HG02623 (cell line): Measurements from ENCODE around the gene CMIP.

Experiments used
- ATAC-seq: cut with Tn5 transposase; IDR thresholded peaks from one replicate; pipeline ENCODE4 v1.9.1; 2021; ENCODE audit warnings: moderate library complexity; ENCODE audit not compliant: unreplicated experiment

The CMIP gene

DNA sequence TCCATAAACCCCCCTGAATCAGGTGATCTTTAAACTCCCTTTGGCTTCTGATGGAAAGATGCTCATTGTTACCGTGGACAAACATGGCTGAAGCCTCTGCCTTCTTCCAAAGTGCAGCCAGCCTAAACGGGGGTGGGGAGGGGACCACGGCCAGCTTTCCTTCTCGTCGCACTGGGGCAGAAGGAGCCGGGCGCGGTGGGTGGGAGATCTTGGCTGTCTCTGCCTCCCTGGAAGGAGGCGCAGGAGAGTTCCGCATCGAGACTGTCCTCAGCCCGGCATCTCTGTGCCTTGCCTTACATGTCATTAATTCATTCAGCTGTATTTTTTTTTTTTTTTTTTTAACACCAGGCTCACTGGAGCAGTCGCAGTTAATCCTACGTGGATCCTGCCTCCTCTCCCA is 171.2 kb downstream of the CMIP start:
- ATAC-seq: no peak

DNA sequence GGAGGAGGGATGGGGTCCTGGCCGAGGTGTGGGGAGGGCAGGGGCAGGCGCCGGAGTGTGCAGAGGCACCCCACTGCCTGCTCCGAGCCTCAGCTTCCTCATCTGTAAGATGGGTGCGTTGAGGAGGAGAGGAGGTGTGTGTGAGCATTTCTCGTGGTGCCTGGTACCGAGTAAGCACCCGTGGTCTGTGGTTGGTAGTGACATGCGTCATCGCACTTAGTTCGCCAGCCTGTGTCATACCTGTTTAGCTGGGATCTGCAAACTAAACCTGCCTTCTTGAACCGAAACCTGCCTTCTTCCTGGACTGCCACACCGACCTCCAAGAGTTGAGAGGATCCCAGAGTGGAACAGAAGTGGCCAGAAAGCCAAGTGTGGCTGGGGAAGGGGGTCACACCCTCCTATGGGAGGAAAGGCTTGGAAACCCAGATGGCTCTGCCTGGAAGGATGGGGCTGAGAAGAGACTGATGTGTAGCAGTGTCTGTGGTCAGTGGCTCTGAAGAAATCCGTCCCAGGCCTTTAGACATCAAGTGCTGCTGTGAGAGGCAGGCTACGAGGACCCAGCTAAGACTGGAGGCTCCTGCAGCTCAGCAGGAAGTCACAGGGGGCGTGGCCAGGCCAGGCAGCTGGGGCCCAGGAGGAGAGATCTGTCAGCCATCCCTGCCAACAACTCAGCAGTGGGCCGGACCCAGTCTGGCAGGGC is 171.9 kb downstream of the CMIP start:
- peak; percentile 57 for ATAC-seq

GRCh38 chr16:81617021-81617346 is 172.4 kb downstream of the CMIP start:
- no peak for ATAC-seq

GRCh38 chr16:81618187-81618586 is 173.6 kb downstream of the CMIP start:
- no peak for ATAC-seq

DNA sequence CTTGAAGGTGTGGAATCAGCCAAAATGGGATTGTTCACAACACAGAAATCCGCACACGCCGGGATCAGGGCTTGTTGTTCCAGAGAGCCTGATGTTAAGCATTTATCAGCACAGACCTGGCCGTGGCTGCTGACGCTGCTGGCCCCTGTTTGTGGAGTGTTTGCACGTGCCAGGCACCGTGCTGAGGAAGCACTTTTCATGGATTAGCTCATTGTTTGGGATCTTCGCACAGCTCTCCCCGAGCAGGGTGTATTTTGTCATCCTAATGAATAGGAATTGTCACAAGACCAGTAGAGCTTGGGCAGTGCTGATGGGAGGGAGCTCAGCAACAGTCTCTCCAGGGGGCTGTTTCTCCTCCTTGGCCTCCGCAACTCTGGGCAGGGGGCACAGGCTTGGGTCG is 174.1 kb downstream of the CMIP start:
- no peak for ATAC-seq

DNA sequence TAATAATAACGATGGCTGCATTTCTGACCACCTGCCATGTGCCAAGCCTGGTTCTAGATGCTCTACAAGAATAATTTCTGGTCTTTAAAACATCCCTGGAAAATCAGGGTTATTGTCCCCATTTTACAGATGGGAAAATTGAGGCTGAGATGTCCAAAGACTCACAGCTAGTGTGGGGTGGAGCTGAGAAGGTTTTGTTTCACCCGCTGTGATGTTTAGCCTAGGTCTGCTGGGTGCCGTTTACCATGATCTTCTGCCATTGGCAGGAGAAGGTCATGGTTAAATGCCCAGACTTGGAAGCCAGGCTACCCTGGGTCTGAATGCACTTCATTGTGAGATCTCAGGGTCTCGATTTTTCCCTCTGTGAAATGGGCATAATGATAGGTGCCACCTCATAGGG is 175.4 kb downstream of the CMIP start:
- no peak for ATAC-seq

- no peak for ATAC-seq
Measured at GRCh38 chr16:81620796-81621195, 176.2 kb downstream of the CMIP start.

- no peak for ATAC-seq
Measured at GRCh38 chr16:81621496-81621895, 176.9 kb downstream of the CMIP start.

- ATAC-seq: no peak
Measured at GRCh38 chr16:81623365-81624102, 178.9 kb downstream of the CMIP start.

DNA sequence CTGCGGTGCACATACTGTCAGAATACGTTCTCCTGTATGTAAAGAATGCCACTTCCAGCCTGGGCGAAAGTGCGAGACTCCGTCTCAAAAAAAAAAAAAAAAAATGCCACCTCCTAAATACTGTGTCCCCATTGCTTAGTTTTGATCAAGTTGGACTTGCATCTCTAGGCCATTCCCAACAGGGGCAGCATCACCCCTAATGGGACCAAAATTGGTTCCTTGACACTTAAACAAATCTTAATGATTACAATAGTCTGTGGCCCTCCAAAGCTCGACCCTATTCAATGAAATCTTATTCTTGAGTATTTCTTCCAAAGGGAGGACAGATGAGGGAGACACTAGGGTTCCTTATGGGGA is 179.8 kb downstream of the CMIP start:
- no peak for ATAC-seq

DNA sequence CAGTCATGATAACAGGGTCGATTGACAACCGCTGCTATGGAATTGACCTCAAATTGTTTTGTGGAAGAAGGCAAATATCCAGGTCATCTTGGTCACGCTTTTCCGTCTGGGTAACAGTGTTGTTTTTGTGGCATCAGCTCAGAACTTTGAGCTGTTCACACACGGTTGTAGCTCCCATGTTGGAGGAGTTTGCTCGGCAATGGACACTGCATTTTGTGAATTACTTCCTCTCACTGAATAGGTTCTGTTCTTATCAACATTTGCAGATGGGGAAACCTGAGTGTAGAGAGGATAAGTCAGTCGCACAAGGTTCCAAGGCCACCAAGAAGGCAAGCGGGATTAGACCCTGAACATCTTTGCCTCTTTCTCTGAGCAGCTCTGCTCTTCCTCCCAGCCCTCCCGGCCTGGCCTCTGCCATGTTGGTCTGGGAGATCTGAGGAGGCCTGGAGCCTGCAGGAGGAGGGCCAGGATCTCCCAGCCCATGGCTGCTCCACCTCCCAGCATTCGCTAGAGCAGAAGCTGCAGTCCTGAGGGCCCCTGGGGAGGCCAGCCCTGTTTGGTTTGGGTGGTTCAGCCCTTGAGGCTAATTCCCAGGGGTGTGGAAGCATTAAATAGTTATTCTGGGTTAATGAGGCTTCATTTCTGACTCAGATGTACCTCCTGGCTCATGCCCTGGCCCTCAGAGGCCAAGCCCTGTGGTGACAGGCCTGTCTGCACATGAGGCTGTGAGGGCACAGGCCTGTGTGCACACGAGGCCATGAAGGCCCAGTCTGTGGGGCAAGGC is 180.3 kb downstream of the CMIP start:
- ATAC-seq: no peak

GRCh38 chr16:81625544-81626153 is 181.0 kb downstream of the CMIP start:
- ATAC-seq: peak; percentile 44

GRCh38 chr16:81626181-81626674 is 181.6 kb downstream of the CMIP start:
- no peak for ATAC-seq

DNA sequence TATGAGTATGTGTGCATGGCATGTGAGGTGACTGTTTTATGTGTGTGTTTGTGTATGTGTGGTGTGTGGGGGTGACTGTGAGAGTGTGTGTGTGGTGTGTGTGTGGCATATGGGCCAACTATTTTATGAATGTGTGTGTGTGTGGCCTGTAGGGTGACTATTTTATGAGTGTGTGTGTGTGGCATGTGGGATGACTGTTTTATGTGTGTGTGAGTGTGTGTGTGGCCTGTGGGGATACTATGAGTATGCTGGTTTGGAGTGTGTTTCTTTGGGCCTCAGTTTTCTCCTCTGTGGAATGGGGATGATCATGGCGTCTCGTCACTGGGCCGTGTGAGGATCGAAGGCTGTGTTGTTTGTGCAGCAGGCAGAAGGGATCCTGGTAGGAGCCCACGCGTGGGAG is 182.4 kb downstream of the CMIP start:
- ATAC-seq: no peak

DNA sequence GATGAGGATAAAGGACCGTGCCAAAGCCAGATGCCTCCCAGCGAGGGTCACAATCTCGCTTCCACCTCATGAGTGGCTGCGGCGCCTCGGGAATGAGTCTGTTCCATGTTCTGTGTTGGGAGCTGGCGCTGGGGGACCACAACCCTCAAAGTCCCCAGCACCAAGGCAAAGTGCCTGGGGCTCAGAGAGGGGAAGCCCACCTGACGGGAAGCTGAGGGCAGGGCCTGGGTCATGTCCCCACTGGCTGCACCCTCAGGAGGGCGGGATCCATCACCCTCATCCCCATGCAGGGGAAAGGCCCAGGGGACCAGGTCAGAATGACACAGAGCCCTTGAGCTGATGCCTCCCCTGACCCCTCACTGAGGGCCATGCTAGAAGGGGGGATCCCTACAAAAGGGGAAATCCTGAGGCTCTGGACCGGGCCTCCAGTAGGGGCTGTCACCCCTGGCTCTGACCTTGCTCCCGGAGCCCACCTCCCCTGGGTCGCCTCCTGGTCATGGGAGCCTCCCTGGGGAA is 183.2 kb downstream of the CMIP start:
- no peak for ATAC-seq

GRCh38 chr16:81629034-81629802 is 184.6 kb downstream of the CMIP start:
- no peak for ATAC-seq

DNA sequence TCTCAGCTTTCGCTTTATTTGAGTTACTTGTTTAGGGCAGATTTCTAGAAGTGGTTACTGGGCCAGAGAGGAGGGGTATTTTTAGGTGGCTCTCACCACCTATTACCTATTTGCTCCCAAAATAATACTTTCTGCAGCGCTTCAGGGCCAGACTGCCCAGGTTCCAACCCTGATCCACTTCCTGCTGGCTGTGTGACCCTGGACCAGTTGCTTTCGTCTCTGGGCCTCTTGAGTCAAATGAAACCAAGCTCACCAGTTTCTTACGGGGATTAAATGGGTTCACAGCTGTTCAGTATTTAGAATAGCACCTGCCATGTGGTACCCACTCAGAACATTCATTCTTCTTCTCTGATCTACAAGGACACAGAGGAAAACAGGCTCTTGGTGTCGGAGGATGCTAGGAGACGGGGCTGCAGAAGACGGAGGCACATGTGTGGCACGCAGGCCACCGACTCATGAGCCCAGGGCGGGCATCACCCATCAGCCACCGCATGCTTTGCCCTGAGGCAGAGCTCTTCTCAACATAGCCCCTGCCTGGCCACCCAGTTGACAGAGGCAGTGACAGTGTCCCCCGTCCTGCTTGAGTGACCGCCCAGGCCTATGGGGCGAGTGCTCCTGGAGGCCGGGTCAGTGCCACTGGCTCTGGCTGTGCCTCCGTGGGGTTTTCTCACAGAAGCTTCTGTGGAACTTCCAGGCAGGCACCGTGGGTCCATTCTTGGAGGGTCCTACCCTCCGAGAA is 185.5 kb downstream of the CMIP start:
- no peak for ATAC-seq

DNA sequence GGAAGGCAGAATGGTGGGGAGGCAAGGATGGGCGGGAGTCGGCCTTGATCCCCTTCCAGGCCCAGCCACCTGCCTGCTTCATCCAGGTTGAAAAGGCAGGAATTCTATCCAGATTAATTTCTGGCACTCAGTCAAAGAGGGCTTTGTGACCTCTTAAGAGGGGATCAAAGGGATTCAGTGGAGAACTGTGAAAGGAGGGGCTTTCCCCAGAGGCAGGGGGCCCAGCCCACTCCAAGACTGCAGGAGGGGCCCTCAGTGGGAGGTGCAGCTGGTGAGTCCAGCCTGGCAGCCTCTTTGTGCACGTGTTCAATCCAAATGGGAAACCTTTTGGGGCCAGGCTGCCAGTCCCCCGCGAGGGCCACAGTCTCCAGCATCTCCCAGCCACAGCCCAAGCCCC is 186.0 kb downstream of the CMIP start:
- no peak for ATAC-seq

- no peak for ATAC-seq
Measured at GRCh38 chr16:81632392-81633146, 188.0 kb downstream of the CMIP start.
